Lower lobe of right lung (tissue), 2 donors: ENCODE measurements around the gene TNFRSF8. TPM values are rescaled to one million over a fixed set of nuclear protein-coding genes. Genes with fewer than 3 reads are reported as not detected.
"Not testable (repeated sequence)": the region's sequence is repeated elsewhere in the genome, so short reads cannot be mapped to it uniquely, and the experiment has no call there.

ENCODE experiments used
- ATAC-seq, 2 donors: fragments of 200-7000 bp; cut with Tn5 transposase; one replicate each; pipeline ENCODE4 v1.9.1; 2020 to 2022; ENCODE audit warnings: mild to moderate bottlenecking in 2 of 2, moderate library complexity in 2 of 2
- DNase-seq: peaks from one replicate; pipeline ENCODE4 v3.0.0-alpha.2; 2020
- H3K27ac ChIP-seq: fragments of 200-600 bp; one replicate; pipeline ENCODE4 v1.8.0; 2022
- H3K27me3 ChIP-seq: fragments of 200-600 bp; one replicate; pipeline ENCODE4 v1.8.0; 2022; ENCODE audit warnings: low read depth
- H3K36me3 ChIP-seq: fragments of 200-600 bp; one replicate; pipeline ENCODE4 v1.8.0; 2022; ENCODE audit warnings: mild to moderate bottlenecking
- H3K4me1 ChIP-seq: fragments of 200-600 bp; one replicate; pipeline ENCODE4 v1.8.0; 2022
- H3K4me3 ChIP-seq: fragments of 200-600 bp; one replicate; pipeline ENCODE4 v1.8.0; 2022; ENCODE audit warnings: mild to moderate bottlenecking
- H3K9me3 ChIP-seq: fragments of 200-600 bp; one replicate; pipeline ENCODE4 v1.8.0; 2022
- intact Hi-C: fragments of 100-400 bp; cut with DNase I; formaldehyde crosslinking; loops from one replicate; pipeline ENCODE4 v1.11.0; 2022
- total RNA-seq: library from RNA; stranded (reverse); fragmentation: NEBNext Ultra II Directional; extraction: Animal tissue kit (Norgen Biotek cat#: 25700); gene quantifications from one replicate; pipeline ENCODE4 v1.2.1, GENCODE V29; 2021
- TF ChIP-seq, protein P1 (sequence below): fragments of 200-600 bp; IDR thresholded peaks from one replicate; pipeline ENCODE4 v1.8.0; 2022; ENCODE audit warnings: antibody characterized with exemption, mild to moderate bottlenecking
- donor health status: DM: no; HTN: yes; CAD: no; lungs with severe emphysema.

Gene TNFRSF8
- total RNA-seq, 1 donor from 2014 or later, result 2.7 TPM

DNA sequence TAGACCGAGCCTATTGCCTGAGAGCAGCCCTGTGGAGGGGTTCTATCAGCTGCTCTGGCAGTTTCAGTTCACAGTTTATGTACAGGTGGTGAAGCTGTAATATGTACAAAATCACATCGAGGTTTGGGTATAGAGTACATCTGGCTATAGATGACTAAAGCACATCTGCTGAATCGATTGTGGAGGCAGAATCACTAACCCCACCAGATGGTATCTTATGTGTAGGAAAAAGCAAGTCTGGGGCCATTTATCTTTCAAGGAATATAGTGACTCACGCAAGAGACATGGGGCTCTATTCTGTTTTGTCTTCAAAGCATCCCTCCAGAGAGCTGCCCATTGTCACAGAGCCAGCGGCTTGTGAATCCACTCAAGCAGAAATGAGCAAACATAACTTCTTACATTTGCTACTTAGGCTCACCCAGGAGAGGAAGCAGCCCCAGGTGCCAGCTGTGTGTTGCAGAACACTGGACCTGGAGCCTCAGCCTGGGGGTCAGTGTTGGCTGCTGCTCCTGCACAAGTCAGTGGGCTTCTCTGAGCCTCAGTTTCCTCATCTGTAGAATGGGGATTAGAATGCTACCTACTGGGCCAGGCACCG, 22.5 kb upstream of the TNFRSF8 start:
- Histone ChIP-seq H3K4me3 (no peak overlapping the region), H3K9me3 (no peaks in the 10 kb centered on the region), H3K4me1 (no peaks in the 10 kb centered on the region), H3K36me3 (no peaks in the 10 kb centered on the region), H3K27ac (no peak overlapping the region), H3K27me3 (no peaks in the 10 kb centered on the region)
- ATAC-seq, result peak; percentile 57 to 63
- intact Hi-C loops, result no loop called here
- TF ChIP-seq, protein P1, sequence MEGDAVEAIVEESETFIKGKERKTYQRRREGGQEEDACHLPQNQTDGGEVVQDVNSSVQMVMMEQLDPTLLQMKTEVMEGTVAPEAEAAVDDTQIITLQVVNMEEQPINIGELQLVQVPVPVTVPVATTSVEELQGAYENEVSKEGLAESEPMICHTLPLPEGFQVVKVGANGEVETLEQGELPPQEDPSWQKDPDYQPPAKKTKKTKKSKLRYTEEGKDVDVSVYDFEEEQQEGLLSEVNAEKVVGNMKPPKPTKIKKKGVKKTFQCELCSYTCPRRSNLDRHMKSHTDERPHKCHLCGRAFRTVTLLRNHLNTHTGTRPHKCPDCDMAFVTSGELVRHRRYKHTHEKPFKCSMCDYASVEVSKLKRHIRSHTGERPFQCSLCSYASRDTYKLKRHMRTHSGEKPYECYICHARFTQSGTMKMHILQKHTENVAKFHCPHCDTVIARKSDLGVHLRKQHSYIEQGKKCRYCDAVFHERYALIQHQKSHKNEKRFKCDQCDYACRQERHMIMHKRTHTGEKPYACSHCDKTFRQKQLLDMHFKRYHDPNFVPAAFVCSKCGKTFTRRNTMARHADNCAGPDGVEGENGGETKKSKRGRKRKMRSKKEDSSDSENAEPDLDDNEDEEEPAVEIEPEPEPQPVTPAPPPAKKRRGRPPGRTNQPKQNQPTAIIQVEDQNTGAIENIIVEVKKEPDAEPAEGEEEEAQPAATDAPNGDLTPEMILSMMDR, result no peak
- DNase-seq, result no peak

DNA sequence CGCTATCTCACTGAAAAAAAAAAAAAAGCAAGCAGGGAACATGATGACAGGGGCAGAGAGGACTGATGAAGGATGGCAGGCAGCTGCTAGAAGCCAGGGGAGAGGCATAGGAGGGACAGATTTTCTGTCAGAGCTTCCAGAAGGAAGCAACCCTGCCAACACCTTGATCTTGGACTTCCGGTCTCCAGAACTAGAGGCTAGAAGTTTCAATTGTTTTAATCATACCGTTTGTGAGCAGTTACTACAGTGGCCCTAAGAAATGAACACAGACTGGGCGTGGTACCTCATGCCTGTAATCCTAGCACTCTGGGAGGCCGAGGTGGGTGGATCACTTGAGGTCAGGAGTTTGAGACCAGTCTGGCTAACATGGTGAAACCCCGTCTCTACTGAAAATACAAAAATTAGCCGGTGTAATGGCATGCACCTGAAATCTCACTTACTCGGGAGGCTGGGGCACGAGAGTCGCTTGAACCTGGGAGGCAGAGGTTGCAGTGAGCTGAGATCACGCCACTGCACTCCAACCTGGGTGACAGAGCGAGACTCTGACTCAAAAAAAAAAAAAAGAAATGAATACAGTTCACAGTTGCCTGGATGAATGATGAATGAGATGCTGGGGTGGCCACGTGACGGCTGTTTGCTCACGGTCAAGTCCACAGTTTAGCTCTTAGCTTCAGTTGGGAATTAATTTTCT, 18.8 kb upstream of the TNFRSF8 start:
- H3K4me1 ChIP-seq, H3K9me3 ChIP-seq, DNase-seq, H3K4me3 ChIP-seq, intact Hi-C loops, H3K27ac ChIP-seq, H3K36me3 ChIP-seq, ATAC-seq: not testable (repeated sequence)
- peaks cover 19% of the 10 kb centered on the region for H3K27me3 ChIP-seq

DNA sequence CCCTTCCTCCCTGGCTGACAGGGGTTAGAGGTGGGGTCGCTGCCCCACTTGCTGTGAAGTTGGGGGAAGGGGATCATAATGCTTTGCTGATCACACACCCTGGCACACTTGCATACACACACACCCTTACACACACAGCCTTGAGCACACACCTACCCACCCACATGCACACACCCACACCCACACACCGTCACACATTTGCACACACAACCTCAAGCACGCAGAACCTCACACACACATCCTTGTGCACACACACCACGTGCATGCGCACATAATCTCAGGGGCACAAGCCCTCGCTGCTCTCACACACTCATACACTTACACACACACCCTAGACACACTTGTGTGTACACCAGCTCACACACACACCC, 16.4 kb upstream of the TNFRSF8 start:
- no peaks in the 10 kb centered on the region for H3K36me3 ChIP-seq
- H3K27ac ChIP-seq, result no peak overlapping the region
- H3K27me3 ChIP-seq, result peaks cover 20% of the 10 kb centered on the region
- ATAC-seq (peak in 1 of 2 donors; percentile 39), DNase-seq (no peak)
- H3K4me1 ChIP-seq, result peaks cover under 1% of the 10 kb centered on the region
- no peaks in the 10 kb centered on the region for H3K9me3 ChIP-seq
- H3K4me3 ChIP-seq, result no peak overlapping the region
- TF ChIP-seq, protein P1, result no peak
- intact Hi-C loops, result no loop called here

DNA sequence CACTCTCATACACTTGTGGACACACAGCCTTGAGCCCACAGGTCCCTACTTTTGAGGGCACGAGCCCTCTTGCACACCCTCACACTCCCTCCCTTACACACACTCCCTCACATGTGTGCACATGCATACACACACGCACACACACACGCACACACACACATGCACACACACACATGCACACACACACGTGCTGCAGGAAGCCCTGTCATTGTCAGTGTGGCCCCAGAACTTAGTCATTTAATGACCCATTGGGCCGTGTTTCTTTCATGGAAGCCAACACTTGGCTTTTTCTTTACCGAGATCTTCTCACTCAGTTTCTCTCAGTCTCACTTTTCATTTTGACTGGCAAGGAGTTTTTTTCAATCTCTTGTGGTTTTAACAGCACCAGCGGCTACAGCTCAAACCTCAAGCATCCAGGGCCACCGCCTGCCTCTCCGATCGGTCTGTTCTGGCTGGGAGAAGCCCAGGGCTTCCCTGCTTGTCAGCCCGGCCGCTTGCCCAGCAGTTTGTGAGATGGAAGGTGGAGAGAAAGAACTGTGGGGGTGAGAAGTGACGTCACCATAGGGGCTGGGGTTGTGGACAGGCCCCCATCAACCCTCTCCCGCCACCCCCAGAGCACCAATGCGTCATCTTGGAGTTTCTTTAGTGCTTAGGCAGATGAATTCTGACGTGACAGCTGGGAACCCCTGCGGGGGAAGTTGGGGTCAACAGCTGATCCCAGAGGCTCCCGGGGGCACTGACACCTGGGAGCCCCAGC, 15.8 kb upstream of the TNFRSF8 start:
- TF ChIP-seq, protein P1, result no peak
- Histone ChIP-seq H3K27me3 (peaks cover 20% of the 10 kb centered on the region), H3K4me3 (no peak overlapping the region), H3K36me3 (no peaks in the 10 kb centered on the region), H3K27ac (no peak overlapping the region), H3K4me1 (peaks cover 6% of the 10 kb centered on the region), H3K9me3 (no peaks in the 10 kb centered on the region)
- ATAC-seq (no peak), DNase-seq (no peak)
- intact Hi-C loops, result no loop called here

DNA sequence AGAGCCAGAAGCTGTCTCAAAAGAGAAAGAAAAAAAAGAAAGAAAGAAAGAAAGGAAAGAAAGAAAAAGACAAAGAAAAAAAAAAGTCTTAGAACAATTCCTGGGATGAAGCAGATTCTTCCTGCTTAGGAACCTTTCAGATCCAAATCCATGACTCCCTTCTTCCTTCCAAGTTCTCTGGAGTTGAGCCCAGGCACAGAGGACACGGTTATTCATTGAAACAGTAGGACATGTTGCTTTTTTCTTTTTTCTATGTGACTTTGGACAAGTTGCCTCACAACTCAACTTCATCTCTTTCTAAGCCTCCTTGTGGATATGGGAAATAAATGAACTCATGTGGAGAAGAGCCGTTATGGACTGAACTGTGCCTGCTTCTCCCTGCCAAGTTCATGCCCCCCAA, 14.7 kb upstream of the TNFRSF8 start:
- Histone ChIP-seq H3K27me3 (peaks cover 20% of the 10 kb centered on the region), H3K9me3 (no peaks in the 10 kb centered on the region), H3K27ac (no peak overlapping the region), H3K4me3 (no peak overlapping the region), H3K36me3 (no peaks in the 10 kb centered on the region), H3K4me1 (peaks cover 7% of the 10 kb centered on the region)
- no peak for ATAC-seq
- intact Hi-C loops, result no loop called here
- DNase-seq, result no peak
- TF ChIP-seq, protein P1, result no peak

DNA sequence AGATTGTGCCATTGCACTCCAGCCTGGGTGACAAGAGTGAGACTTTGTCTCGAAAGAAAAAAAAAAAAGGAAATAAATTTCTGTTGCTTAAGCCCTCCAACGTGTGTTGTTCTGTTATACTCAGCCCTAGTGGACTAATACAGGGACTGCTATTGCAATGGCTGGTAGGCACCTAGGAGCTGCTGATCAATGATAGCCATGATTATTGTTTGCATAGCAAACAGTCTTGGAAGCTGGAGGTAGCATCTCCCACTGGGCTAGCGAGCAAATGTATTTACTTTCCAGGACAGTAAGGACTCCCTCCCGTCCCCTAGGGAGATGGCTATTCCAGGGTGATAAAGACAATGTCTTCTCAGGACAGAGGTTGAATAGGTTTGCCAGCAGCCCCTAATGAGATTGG, 13.5 kb upstream of the TNFRSF8 start:
- Histone ChIP-seq H3K4me1 (peaks cover 7% of the 10 kb centered on the region), H3K9me3 (no peaks in the 10 kb centered on the region), H3K4me3 (no peak overlapping the region), H3K27me3 (peaks cover 20% of the 10 kb centered on the region), H3K36me3 (no peaks in the 10 kb centered on the region), H3K27ac (no peak overlapping the region)
- TF ChIP-seq, protein P1, result no peak
- ATAC-seq (no peak), DNase-seq (no peak)
- intact Hi-C loops, result no loop called here
